Measurements from ENCODE around the gene ELF3.

DNA sequence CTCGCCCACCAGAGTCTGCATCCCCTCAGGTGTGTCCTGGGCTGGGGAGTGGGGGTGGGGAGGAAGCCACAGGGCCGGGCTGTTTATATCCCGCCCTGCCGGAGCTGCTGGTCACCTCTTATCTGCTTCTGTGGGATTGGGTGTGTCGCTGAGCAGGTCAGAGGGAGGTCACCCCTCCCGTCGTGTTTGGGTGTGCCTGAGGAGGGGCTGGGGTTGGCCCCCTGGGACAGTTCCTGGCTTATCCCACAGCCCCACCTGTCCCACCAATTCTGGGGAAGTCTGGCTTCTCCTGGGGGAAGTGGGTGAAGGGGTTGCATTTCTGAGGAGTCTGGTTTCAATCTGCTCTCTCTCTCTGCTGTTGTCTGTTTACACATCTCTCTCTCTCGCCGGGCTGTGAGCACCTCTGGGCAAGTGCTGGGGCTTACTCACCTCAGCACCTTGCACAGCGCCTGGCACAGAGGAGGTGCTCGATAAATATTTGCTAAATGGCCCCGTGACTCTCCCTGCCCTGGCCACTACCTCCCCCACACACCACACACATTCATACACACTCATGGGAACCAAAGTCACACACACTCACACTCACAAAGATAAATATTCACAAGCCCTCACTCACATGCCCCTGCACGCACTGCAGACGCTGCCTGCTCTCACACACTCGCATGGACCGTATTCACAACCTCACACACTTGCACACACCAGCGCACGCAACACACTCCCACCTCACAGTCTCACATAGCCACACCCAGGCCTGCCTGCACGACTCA, 8.3 kb downstream of the ELF3 start:
- TF ChIP-seq, protein P1, sequence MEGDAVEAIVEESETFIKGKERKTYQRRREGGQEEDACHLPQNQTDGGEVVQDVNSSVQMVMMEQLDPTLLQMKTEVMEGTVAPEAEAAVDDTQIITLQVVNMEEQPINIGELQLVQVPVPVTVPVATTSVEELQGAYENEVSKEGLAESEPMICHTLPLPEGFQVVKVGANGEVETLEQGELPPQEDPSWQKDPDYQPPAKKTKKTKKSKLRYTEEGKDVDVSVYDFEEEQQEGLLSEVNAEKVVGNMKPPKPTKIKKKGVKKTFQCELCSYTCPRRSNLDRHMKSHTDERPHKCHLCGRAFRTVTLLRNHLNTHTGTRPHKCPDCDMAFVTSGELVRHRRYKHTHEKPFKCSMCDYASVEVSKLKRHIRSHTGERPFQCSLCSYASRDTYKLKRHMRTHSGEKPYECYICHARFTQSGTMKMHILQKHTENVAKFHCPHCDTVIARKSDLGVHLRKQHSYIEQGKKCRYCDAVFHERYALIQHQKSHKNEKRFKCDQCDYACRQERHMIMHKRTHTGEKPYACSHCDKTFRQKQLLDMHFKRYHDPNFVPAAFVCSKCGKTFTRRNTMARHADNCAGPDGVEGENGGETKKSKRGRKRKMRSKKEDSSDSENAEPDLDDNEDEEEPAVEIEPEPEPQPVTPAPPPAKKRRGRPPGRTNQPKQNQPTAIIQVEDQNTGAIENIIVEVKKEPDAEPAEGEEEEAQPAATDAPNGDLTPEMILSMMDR (IDR thresholded peaks at IDR 0.05): no peak
- TF ChIP-seq POLR2A (IDR thresholded peaks at IDR 0.05): no peak

All from adrenal gland (tissue), 5 donors.